Measurements from ENCODE around the gene SIPA1L3. TPM values are rescaled to one million over a fixed set of nuclear protein-coding genes. Genes with fewer than 3 reads are reported as not detected.

SIPA1L3 gene
- polyA plus RNA-seq, 2 of the 4 experiments (the other 2 are of a cell fraction): 28.9 to 50.6 TPM

- no peak for TF ChIP-seq BHLHE40 (IDR thresholded peaks at IDR 0.05; ENCODE audit: low read depth, low read length)
Observed at GRCh38 chr19:38057959-38058690, 151.1 kb downstream of the SIPA1L3 start (continued).

GRCh38 chr19:38059897-38060296 is 152.9 kb downstream of the SIPA1L3 start:
- H3K4me1 ChIP-seq: peaks cover 31% of the 10 kb centered on the region
- FAIRE-seq: peak; percentile 87
- 85% methylated on average over 7 of the region's 7 CpGs for WGBS (ENCODE audit: missing lambda C conversion rate)
- POLR2A ChIA-PET: no interaction called here
- H3K9me3 ChIP-seq: no peaks in the 10 kb centered on the region
- no peak for ATAC-seq
- no peak for TF ChIP-seq NFE2L2 (conservative IDR thresholded peaks at IDR 0.05; ENCODE audit: low read length)
- no peak for TF ChIP-seq RNF2 (IDR thresholded peaks at IDR 0.05; ENCODE audit: borderline replicate concordance, low read depth)
- TF ChIP-seq ZC3H11A (IDR thresholded peaks at IDR 0.05): no peak
- TF ChIP-seq RARB (CRISPR knock-in tag; IDR thresholded peaks at IDR 0.05): no peak
- TF ChIP-seq JUNB (IDR thresholded peaks at IDR 0.05): no peak
- no peak for TF ChIP-seq NR3C1 (IDR thresholded peaks at IDR 0.05)
- no peak for TF ChIP-seq HDAC2 (IDR thresholded peaks at IDR 0.05)
- TF ChIP-seq JUN (IDR thresholded peaks at IDR 0.05): no peak
- no peak for TF ChIP-seq KDM1A (IDR thresholded peaks at IDR 0.05; ENCODE audit: low read depth)
- TF ChIP-seq HEYL (CRISPR knock-in tag; IDR thresholded peaks at IDR 0.05): no peak
- TF ChIP-seq CHD4 (IDR thresholded peaks at IDR 0.05; ENCODE audit: borderline replicate concordance): no peak
- TF ChIP-seq, protein P1, sequence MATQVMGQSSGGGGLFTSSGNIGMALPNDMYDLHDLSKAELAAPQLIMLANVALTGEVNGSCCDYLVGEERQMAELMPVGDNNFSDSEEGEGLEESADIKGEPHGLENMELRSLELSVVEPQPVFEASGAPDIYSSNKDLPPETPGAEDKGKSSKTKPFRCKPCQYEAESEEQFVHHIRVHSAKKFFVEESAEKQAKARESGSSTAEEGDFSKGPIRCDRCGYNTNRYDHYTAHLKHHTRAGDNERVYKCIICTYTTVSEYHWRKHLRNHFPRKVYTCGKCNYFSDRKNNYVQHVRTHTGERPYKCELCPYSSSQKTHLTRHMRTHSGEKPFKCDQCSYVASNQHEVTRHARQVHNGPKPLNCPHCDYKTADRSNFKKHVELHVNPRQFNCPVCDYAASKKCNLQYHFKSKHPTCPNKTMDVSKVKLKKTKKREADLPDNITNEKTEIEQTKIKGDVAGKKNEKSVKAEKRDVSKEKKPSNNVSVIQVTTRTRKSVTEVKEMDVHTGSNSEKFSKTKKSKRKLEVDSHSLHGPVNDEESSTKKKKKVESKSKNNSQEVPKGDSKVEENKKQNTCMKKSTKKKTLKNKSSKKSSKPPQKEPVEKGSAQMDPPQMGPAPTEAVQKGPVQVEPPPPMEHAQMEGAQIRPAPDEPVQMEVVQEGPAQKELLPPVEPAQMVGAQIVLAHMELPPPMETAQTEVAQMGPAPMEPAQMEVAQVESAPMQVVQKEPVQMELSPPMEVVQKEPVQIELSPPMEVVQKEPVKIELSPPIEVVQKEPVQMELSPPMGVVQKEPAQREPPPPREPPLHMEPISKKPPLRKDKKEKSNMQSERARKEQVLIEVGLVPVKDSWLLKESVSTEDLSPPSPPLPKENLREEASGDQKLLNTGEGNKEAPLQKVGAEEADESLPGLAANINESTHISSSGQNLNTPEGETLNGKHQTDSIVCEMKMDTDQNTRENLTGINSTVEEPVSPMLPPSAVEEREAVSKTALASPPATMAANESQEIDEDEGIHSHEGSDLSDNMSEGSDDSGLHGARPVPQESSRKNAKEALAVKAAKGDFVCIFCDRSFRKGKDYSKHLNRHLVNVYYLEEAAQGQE (IDR thresholded peaks at IDR 0.05): no peak
- no peak for TF ChIP-seq USF2 (IDR thresholded peaks at IDR 0.05)
- no peak for TF ChIP-seq HMGXB4 (CRISPR knock-in tag; IDR thresholded peaks at IDR 0.05; ENCODE audit: borderline replicate concordance)
- no peak for TF ChIP-seq CTCF (IDR thresholded peaks at IDR 0.05)
- TF ChIP-seq ZSCAN20 (CRISPR knock-in tag; IDR thresholded peaks at IDR 0.05): no peak
- no peak for TF ChIP-seq HOXB5 (CRISPR knock-in tag; IDR thresholded peaks at IDR 0.05)
- TF ChIP-seq FOSB (CRISPR knock-in tag; IDR thresholded peaks at IDR 0.05): no peak
- TF ChIP-seq HOXA7 (CRISPR knock-in tag; IDR thresholded peaks at IDR 0.05): no peak
- no peak for TF ChIP-seq ELK1 (IDR thresholded peaks at IDR 0.05; ENCODE audit: low read depth, low read length)
- CTCF ChIA-PET: interaction anchor here (1.0 to 3.9 kb wide), 6 partner anchors 9 to 184 kb away, joined by 4 to 28 read pairs (median 6); partner anchors contain the start of genes SIPA1L3 and WDR87
- no peak overlapping the region for H3K4me3 ChIP-seq
- no peak for DNase-seq (ENCODE audit: low read depth in 1 of 2, low spot score in 1 of 2)
- H3K27ac ChIP-seq: no peak overlapping the region
- no peak overlapping the region for H3K4me2 ChIP-seq
